Spleen (tissue), 7 donors: ENCODE results near the gene WDR73.
A peak's percentile ranks its signal among the peaks of the same experiment; 100 is the strongest.
"Not testable (repeated sequence)": the region's sequence is repeated elsewhere in the genome, so short reads cannot be mapped to it uniquely, and the experiment has no call there.

Source experiments
- POLR2AphosphoS5 ChIP-seq, 3 donors: sonication (generic); formaldehyde crosslinking; IDR thresholded peaks; one replicate each; pipeline ENCODE4 v1.5.1; 2017; ENCODE audit warnings: antibody characterized with exemption in 3 of 3
- TF ChIP-seq, protein P1 (sequence below), 11 experiments: fragments of 200-600 bp in 7 of 11; fragments of 450-650 bp in 4 of 11; sonication (generic) in 4 of 11; IDR thresholded peaks in 8 of 11; conservative IDR thresholded peaks in 3 of 11; 1 replicate in 7 of 11; 2 replicates in 4 of 11; pipeline versions ENCODE4 v1.4.0 to v1.8.0; 2016 to 2021; ENCODE audit warnings: antibody characterized with exemption in 11 of 11, inconsistent platforms in 4 of 11, mild to moderate bottlenecking in 1 of 11
- donor health status: DM: no; HTN: no; CAD: no; lungs with moderate emphysema.
- donor health status: DM: no; HTN: no; CAD: no.
- donor health status: DM: no; HTN: no; CAD: no.

DNA sequence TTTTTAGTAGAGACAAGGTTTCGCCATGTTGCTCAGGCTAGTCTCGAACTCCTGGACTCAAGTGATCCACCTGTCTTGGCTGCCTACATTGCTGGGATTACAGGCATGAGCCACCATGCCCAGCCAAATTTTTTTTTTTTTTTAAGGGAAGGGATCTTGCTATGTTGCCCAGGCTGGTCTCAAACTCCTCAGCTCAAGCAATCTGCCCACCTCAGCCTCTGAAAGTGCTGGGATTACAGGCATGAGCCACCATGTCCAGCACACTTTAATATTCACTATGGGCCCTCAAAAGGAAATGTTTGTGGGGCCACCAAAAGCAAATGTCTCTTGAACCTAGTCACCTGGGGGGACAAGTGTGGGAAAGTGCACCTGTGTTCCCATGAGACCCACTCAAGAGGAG lies 11.4 kb downstream of the WDR73 start:
- TF ChIP-seq, protein P1, sequence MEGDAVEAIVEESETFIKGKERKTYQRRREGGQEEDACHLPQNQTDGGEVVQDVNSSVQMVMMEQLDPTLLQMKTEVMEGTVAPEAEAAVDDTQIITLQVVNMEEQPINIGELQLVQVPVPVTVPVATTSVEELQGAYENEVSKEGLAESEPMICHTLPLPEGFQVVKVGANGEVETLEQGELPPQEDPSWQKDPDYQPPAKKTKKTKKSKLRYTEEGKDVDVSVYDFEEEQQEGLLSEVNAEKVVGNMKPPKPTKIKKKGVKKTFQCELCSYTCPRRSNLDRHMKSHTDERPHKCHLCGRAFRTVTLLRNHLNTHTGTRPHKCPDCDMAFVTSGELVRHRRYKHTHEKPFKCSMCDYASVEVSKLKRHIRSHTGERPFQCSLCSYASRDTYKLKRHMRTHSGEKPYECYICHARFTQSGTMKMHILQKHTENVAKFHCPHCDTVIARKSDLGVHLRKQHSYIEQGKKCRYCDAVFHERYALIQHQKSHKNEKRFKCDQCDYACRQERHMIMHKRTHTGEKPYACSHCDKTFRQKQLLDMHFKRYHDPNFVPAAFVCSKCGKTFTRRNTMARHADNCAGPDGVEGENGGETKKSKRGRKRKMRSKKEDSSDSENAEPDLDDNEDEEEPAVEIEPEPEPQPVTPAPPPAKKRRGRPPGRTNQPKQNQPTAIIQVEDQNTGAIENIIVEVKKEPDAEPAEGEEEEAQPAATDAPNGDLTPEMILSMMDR (IDR thresholded peaks at IDR 0.05 in 8 of 11, conservative IDR thresholded peaks at IDR 0.05 in 3 of 11): not testable (repeated sequence)
- TF ChIP-seq POLR2AphosphoS5 (IDR thresholded peaks at IDR 0.05): peak in 1 of 3 donors; percentile 1
